Nephron progenitor cell (in vitro differentiated cells): ENCODE data around the gene MYH10.

ENCODE experiments used
- DNase-seq: peaks from one replicate; pipeline ENCODE4 v3.0.0; 2021
- H3K27ac Mint-ChIP-seq: 2 replicates; pipeline ENCODE4 v1.8.0; 2021; ENCODE audit warnings: mild to moderate bottlenecking, moderate library complexity, mixed read lengths
- H3K27me3 Mint-ChIP-seq: 2 replicates; pipeline ENCODE4 v1.8.0; 2021; ENCODE audit warnings: mild to moderate bottlenecking, low read depth, mixed read lengths; ENCODE audit not compliant: poor library complexity
- H3K36me3 Mint-ChIP-seq: 2 replicates; pipeline ENCODE4 v1.8.0; 2021; ENCODE audit warnings: low read depth, mixed read lengths
- H3K4me1 Mint-ChIP-seq: 2 replicates; pipeline ENCODE4 v1.8.0; 2021; ENCODE audit warnings: mixed read lengths
- H3K4me3 Mint-ChIP-seq: 2 replicates; pipeline ENCODE4 v1.8.0; 2021; ENCODE audit warnings: mild to moderate bottlenecking, moderate library complexity, mixed read lengths
- H3K9me3 Mint-ChIP-seq: 2 replicates; pipeline ENCODE4 v1.8.0; 2021; ENCODE audit warnings: mild to moderate bottlenecking, moderate library complexity, mixed read lengths
- CTCF ChIP-seq: fragments of 200-600 bp; sonication (generic); IDR thresholded peaks from 2 replicates; pipeline ENCODE4 v1.5.0; 2021; ENCODE audit warnings: antibody characterized with exemption

MYH10 gene

DNA sequence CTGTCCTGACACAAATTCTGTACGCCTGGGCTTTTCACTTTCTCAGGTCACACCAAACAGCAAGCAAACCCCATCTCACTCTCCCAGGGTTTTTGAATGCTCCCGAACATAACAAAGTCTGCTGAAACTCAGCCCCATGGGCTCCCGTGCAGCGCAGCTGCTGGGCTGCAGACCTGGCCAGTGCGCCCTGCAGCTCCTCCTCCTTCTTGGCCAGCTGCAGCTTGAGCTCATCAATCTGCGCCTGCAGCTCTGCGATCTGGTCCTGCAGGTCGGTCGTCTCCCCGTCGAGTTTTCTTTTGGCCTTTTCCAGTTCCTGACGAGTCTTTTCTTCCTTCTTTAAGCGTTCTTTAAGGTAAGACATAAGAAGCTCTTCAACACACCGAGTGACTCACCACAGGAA, 124.4 kb downstream of the MYH10 start:
- Mint-ChIP-seq H3K9me3 (no peaks in the 10 kb centered on the region), H3K27me3 (no peaks in the 10 kb centered on the region), H3K27ac (peak overlapping the region; percentile 15), H3K4me3 (no peak overlapping the region), H3K36me3 (peaks cover 82% of the 10 kb centered on the region), H3K4me1 (no peaks in the 10 kb centered on the region)
- no peak for TF ChIP-seq CTCF
- no peak for DNase-seq

DNA sequence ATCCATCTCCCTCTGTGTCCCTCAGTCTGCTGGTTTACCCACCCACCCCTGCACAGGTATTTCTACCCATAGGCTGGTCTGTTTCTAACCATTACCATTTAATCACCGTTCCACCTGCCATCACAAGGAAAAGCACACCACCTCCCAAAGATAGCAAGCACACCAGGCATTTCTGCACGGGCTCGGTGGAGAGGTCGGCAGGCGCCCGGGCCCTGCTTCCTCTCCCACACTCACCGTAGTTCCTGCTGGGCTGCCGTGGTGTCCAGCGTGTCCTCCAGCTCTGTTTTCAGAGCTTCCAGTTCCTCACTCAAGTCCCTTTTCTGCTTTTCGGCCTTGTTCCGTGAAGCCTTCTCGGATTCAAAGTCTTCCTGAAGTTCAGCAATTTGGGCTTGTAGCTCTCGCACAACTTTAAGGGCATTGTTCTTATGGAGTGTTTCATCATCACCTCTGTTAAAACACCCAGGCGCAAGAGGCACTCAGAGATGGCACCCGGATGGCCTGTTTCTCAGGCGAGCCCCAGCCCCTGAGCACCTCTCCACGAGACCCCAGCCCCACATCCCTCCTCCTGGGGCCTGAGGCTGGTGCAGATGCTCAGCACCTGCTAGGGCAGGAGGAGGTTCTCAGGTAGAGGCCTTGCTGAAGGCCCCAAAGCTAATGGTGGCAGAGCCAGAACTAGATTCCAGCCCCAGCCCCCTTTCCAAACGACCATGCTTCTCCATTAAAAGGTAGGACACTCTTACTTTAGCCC, 125.9 kb downstream of the MYH10 start:
- no peak for DNase-seq
- TF ChIP-seq CTCF = no peak
- Mint-ChIP-seq H3K27ac (peak overlapping the region; percentile 11), H3K9me3 (no peaks in the 10 kb centered on the region), H3K4me3 (no peak overlapping the region), H3K4me1 (no peaks in the 10 kb centered on the region), H3K27me3 (peaks cover 2% of the 10 kb centered on the region), H3K36me3 (peaks cover 82% of the 10 kb centered on the region)

GRCh38 chr17:8503807-8504206, 126.7 kb downstream of the MYH10 start:
- Mint-ChIP-seq H3K9me3 (no peaks in the 10 kb centered on the region), H3K4me1 (no peaks in the 10 kb centered on the region), H3K4me3 (no peak overlapping the region), H3K27ac (peak overlapping the region; percentile 65), H3K27me3 (peaks cover 2% of the 10 kb centered on the region), H3K36me3 (peaks cover 82% of the 10 kb centered on the region)
- DNase-seq = no peak
- no peak for TF ChIP-seq CTCF

DNA sequence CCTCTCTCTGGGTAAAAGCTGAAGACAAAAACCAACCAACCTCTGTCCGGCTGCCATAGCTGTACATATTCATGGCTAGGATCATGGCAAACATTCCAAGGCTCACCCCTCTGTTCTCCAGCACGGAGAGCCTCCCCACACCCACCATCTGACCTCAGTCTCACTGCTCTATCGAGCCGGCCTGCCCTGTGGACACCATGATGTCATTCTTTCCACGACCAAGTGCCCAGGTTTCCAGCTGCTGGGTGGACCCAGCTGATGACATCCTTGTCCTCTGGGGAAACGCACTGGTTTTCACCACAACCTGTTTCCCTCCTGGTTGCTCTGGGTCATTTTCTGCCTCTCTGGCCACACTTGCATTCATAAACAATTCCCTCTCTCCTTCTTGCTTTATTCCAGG, 127.2 kb downstream of the MYH10 start:
- Mint-ChIP-seq H3K4me3 (no peak overlapping the region), H3K9me3 (no peaks in the 10 kb centered on the region), H3K27ac (peak overlapping the region; percentile 65), H3K36me3 (peaks cover 82% of the 10 kb centered on the region), H3K4me1 (no peaks in the 10 kb centered on the region), H3K27me3 (peaks cover 2% of the 10 kb centered on the region)
- DNase-seq = no peak
- TF ChIP-seq CTCF = no peak

DNA sequence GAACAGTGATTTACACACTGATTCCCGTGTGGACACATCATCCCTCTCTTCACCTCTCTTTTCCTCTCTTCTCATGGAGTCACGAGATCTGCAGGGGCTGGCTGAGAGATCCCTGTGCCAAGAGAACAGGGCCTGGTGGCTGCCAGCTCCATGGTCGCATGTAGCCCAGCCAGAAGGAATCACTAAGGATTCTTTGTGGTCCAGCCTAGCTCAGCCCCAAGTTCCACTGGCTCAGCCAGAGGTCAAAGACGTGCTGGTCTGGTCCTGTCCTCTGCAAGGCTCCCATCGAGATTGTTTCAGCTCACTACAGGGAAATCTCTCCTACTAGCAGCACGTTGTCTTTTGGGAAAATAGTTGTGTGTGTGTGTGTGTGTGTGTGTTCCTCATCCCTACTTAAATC, 128.4 kb downstream of the MYH10 start:
- DNase-seq = no peak
- Mint-ChIP-seq H3K4me3 (no peak overlapping the region), H3K4me1 (no peaks in the 10 kb centered on the region), H3K27me3 (peaks cover 2% of the 10 kb centered on the region), H3K27ac (peak overlapping the region; percentile 86), H3K36me3 (peaks cover 78% of the 10 kb centered on the region), H3K9me3 (no peaks in the 10 kb centered on the region)
- TF ChIP-seq CTCF = no peak

DNA sequence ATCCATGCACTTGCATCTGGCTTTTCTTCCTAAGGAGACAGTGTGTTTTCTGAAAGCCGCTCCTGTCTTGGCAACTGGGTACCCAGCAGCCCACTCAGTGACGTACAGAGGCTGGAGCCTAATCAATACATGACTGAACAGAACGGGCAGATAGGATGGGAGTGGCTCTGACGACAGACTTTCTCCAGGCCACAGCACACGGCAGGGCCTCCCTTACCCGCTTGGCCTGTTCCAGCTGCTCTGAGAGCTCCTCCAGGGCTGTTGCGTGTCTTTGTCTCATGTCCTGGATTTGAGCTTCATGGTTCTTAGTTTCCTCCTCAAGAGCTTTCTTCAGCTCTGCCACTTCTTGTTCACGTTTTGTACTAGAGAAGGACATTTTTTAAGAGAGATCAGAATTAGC, 129.9 kb downstream of the MYH10 start:
- H3K4me1 Mint-ChIP-seq = no peaks in the 10 kb centered on the region
- H3K4me3 Mint-ChIP-seq = no peak overlapping the region
- no peak for TF ChIP-seq CTCF
- peaks cover 2% of the 10 kb centered on the region for H3K27me3 Mint-ChIP-seq
- H3K27ac Mint-ChIP-seq = no peak overlapping the region
- no peaks in the 10 kb centered on the region for H3K9me3 Mint-ChIP-seq
- no peak for DNase-seq
- H3K36me3 Mint-ChIP-seq = peaks cover 75% of the 10 kb centered on the region
